Upper lobe of left lung (tissue), 6 donors: ENCODE results near the gene PCCA. TPM values are rescaled to one million over a fixed set of nuclear protein-coding genes. Genes with fewer than 3 reads are reported as not detected.

Source experiments
- ATAC-seq, 2 donors: fragments of 200-7000 bp; cut with Tn5 transposase; one replicate each; pipeline ENCODE4 v1.9.1; 2022; ENCODE audit warnings: mild to moderate bottlenecking in 2 of 2, moderate library complexity in 2 of 2; ENCODE audit not compliant: low FRiP score in 2 of 2
- DNase-seq, 2 donors: peaks; one replicate each; pipeline ENCODE4 v3.0.0-alpha.2; 2019 to 2020
- H3K27ac ChIP-seq, 4 donors: fragments of 200-600 bp; sonication (generic); one replicate each; pipeline ENCODE4 v1.5.1; 2016 to 2019
- H3K27me3 ChIP-seq, 4 donors: fragments of 200-600 bp; sonication (generic); one replicate each; pipeline ENCODE4 v1.5.1; 2017 to 2019
- H3K36me3 ChIP-seq, 4 donors: fragments of 200-600 bp; sonication (generic); one replicate each; pipeline ENCODE4 v1.5.1; 2016 to 2019
- H3K4me1 ChIP-seq, 4 donors: fragments of 200-600 bp; sonication (generic); one replicate each; pipeline ENCODE4 v1.5.1; 2018 to 2019
- H3K4me3 ChIP-seq, 4 donors: fragments of 200-600 bp; sonication (generic); one replicate each; pipeline ENCODE4 v1.5.1; 2017 to 2019; ENCODE audit warnings: mild to moderate bottlenecking in 2 of 4, moderate library complexity in 1 of 4
- H3K9me3 ChIP-seq, 4 donors: fragments of 200-600 bp; sonication (generic); one replicate each; pipeline ENCODE4 v1.5.1; 2018 to 2019
- CTCF ChIP-seq, 6 experiments: fragments of 450-650 bp in 4 of 6; fragments of 200-600 bp in 2 of 6; sonication (generic) in 2 of 6; IDR thresholded peaks; one replicate each; pipeline ENCODE4 v1.5.1; 2016 to 2019; ENCODE audit warnings: antibody characterized with exemption in 6 of 6
- EP300 ChIP-seq, 4 donors: sonication (generic); formaldehyde crosslinking; IDR thresholded peaks; one replicate each; pipeline ENCODE4 v1.5.1; 2017; ENCODE audit warnings: antibody characterized with exemption in 4 of 4, control low read depth in 2 of 4
- POLR2A ChIP-seq, 4 donors: fragments of 450-650 bp; IDR thresholded peaks; one replicate each; pipeline ENCODE4 v1.5.1; 2016 to 2017; ENCODE audit warnings: antibody characterized with exemption in 4 of 4, mild to moderate bottlenecking in 2 of 4
- POLR2AphosphoS5 ChIP-seq, 2 donors: sonication (generic); formaldehyde crosslinking; IDR thresholded peaks; one replicate each; pipeline ENCODE4 v1.5.1; 2017; ENCODE audit warnings: antibody characterized with exemption in 2 of 2
- WGBS, 2 donors: methylation state at CpG; one replicate each; pipeline ENCODE4 v1.1.5; 2017 to 2018; 5-methylcytosine and 5-hydroxymethylcytosine counted together
- total RNA-seq, 6 donors: library from RNA; depleted of rRNA in 4 of 6; stranded (reverse); fragments of >200 nt in 4 of 6; gene quantifications; one replicate each; pipeline versions ENCODE4 v1.1.0 to v1.2.1, GENCODE V29; 2016 to 2021
- donor health status: DM: no; HTN: no; CAD: no; lungs with moderate emphysema.
- donor health status: DM: no; HTN: yes; CAD: no; lungs with severe emphysema.

The PCCA gene
- total RNA-seq, 6 donors from 2014 or later, result 23.1 to 43.4 (median 30.0) TPM

DNA sequence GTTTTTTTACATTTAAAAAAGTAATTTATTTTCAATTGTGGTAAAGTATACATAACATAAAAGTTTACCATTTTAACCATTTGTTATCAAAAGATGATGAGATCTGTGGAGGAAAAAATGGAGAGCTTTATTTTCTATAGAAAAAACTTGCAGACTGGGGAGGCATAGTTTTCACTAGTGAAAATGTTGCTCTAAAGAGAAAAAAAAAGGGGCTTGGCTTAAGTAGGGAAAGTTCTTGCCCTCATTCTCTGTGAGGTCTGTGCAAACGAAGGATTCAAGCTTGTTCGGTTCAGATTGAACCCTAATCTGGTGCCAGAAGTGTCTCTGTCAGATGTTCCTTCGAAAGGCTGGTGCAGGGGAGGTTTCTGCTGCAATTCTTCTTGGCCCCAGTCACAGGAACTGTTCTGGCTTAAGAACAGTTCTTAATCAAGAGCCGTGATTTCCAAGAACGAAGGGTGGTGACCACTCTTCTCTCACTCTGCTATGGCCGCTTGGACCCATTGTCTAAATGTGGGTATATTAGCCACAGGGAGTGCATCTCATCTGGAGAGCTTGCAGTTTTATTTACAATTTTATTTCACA lies 42.1 kb downstream of the PCCA start:
- H3K27me3 ChIP-seq, result no peaks in the 10 kb centered on the region
- H3K36me3 ChIP-seq, result no peaks in the 10 kb centered on the region
- no peak overlapping the region for H3K27ac ChIP-seq
- no peaks in the 10 kb centered on the region for H3K9me3 ChIP-seq
- DNase-seq, result no peak
- TF ChIP-seq POLR2AphosphoS5 (IDR thresholded peaks at IDR 0.05) (no peak), POLR2A (IDR thresholded peaks at IDR 0.05) (no peak), CTCF (IDR thresholded peaks at IDR 0.05) (no peak), EP300 (IDR thresholded peaks at IDR 0.05) (no peak)
- peaks cover 0 to 15% (median 8%) of the 10 kb centered on the region in 4 donors for H3K4me1 ChIP-seq
- H3K4me3 ChIP-seq, result no peak overlapping the region
- ATAC-seq, result peak in 1 of 2 donors; percentile 38
- WGBS, 2 donors, result 84 to 86% methylated on average over 6 of the region's 6 CpGs

GRCh38 chr13:100131863-100132574 lies 43.1 kb downstream of the PCCA start:
- H3K9me3 ChIP-seq, result no peaks in the 10 kb centered on the region
- H3K4me3 ChIP-seq, result no peak overlapping the region
- DNase-seq, result no peak
- peaks cover 0 to 15% (median 8%) of the 10 kb centered on the region in 4 donors for H3K4me1 ChIP-seq
- no peaks in the 10 kb centered on the region for H3K36me3 ChIP-seq
- 72 to 77% methylated on average over 3 of the region's 3 CpGs for WGBS, 2 donors
- H3K27ac ChIP-seq, result no peak overlapping the region
- no peaks in the 10 kb centered on the region for H3K27me3 ChIP-seq
- TF ChIP-seq POLR2A (IDR thresholded peaks at IDR 0.05), result no peak
- TF ChIP-seq CTCF (IDR thresholded peaks at IDR 0.05), result no peak
- no peak for TF ChIP-seq EP300 (IDR thresholded peaks at IDR 0.05)
- peak in 1 of 2 donors; percentile 37 for TF ChIP-seq POLR2AphosphoS5 (IDR thresholded peaks at IDR 0.05)
- ATAC-seq, result peak in 1 of 2 donors; percentile 40

DNA sequence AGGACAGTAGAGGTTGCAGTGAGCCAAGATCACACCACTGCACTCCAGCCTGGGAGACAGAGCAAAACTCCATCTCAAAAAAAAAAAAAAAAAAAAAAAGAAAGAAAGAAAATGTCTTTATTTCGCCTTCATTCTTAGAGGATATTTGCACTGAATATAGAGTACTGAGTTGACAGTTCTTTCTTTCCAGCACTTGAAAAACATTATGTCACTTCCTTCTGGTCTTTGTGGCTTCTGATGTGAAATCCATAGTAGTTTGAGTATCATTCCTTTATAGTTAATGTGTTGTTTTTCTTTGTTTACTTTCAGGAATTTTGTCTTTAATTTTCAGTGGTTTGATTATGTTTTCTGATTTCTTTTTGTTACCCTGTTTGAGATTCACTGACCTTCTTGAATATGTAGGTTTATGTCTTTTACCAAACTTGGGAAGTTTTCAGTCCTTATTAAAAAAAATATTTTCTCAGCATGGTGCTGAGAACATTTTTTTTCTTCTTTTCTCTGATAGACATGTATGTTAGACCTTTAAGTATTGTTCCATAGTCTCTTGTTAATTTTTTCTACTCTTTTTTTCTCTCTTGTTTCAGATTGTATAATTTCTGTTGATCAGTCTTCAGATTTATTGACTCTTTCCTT lies 50.1 kb downstream of the PCCA start:
- H3K36me3 ChIP-seq, result no peaks in the 10 kb centered on the region
- no peaks in the 10 kb centered on the region for H3K4me1 ChIP-seq
- TF ChIP-seq POLR2A (IDR thresholded peaks at IDR 0.05) (no peak), CTCF (IDR thresholded peaks at IDR 0.05) (no peak), POLR2AphosphoS5 (IDR thresholded peaks at IDR 0.05) (no peak), EP300 (IDR thresholded peaks at IDR 0.05) (no peak)
- no peak overlapping the region for H3K4me3 ChIP-seq
- no peak for DNase-seq
- no peak for ATAC-seq
- no peaks in the 10 kb centered on the region for H3K9me3 ChIP-seq
- 50 to 80% methylated on average over 1 of the region's 1 CpG for WGBS, 2 donors
- H3K27ac ChIP-seq, result no peak overlapping the region
- no peaks in the 10 kb centered on the region for H3K27me3 ChIP-seq

GRCh38 chr13:100139817-100140216 lies 50.9 kb downstream of the PCCA start:
- Histone ChIP-seq H3K27me3 (no peaks in the 10 kb centered on the region), H3K4me3 (no peak overlapping the region), H3K27ac (no peak overlapping the region), H3K4me1 (no peaks in the 10 kb centered on the region), H3K36me3 (peaks cover 0 to 3% (median 0%) of the 10 kb centered on the region in 4 donors), H3K9me3 (no peaks in the 10 kb centered on the region)
- WGBS, 2 donors, result 85 to 95% methylated on average over 1 of the region's 1 CpG
- no peak for DNase-seq
- TF ChIP-seq POLR2AphosphoS5 (IDR thresholded peaks at IDR 0.05) (no peak), CTCF (IDR thresholded peaks at IDR 0.05) (no peak), POLR2A (IDR thresholded peaks at IDR 0.05) (no peak), EP300 (IDR thresholded peaks at IDR 0.05) (no peak)
- no peak for ATAC-seq
